ENCODE data around the gene STARD3. TPM values are rescaled to one million over a fixed set of nuclear protein-coding genes. Genes with fewer than 3 reads are reported as not detected.

Gene STARD3
- total RNA-seq, 1 donor from 2014 or later: 76.6 TPM

GRCh38 chr17:39658760-39659159, 21.8 kb downstream of the STARD3 start:
- H3K27ac ChIP-seq: peak overlapping the region; percentile 85
- DNase-seq (no peak), ATAC-seq (no peak)
- no peaks in the 10 kb centered on the region for H3K27me3 ChIP-seq (ENCODE audit: low read depth)
- peaks cover 55% of the 10 kb centered on the region for H3K4me1 ChIP-seq
- peak overlapping the region; percentile 2 for H3K4me3 ChIP-seq
- no peak for TF ChIP-seq CTCF (IDR thresholded peaks at IDR 0.05)
- intact Hi-C loops (cut with DNase I): no loop called here
- H3K9me3 ChIP-seq: no peaks in the 10 kb centered on the region
- peaks cover 84% of the 10 kb centered on the region for H3K36me3 ChIP-seq

- intact Hi-C loops (cut with DNase I): no loop called here
- no peak for TF ChIP-seq CTCF (IDR thresholded peaks at IDR 0.05)
- ATAC-seq: no peak
- peaks cover 56% of the 10 kb centered on the region for H3K4me1 ChIP-seq
- H3K36me3 ChIP-seq: peaks cover 79% of the 10 kb centered on the region
- no peaks in the 10 kb centered on the region for H3K27me3 ChIP-seq (ENCODE audit: low read depth)
- H3K4me3 ChIP-seq: no peak overlapping the region
- H3K9me3 ChIP-seq: no peaks in the 10 kb centered on the region
- DNase-seq: no peak
- H3K27ac ChIP-seq: peak overlapping the region; percentile 85
These were observed 22.5 kb downstream of the STARD3 start for GRCh38 chr17:39659279-39660010.

GRCh38 chr17:39660011-39660360, 23.0 kb downstream of the STARD3 start:
- Histone ChIP-seq H3K27me3 (ENCODE audit: low read depth) (no peaks in the 10 kb centered on the region), H3K4me3 (peak overlapping the region; percentile 18), H3K27ac (peak overlapping the region; percentile 85), H3K36me3 (peaks cover 74% of the 10 kb centered on the region), H3K9me3 (no peaks in the 10 kb centered on the region), H3K4me1 (peaks cover 61% of the 10 kb centered on the region)
- ATAC-seq (no peak), DNase-seq (no peak)
- no peak for TF ChIP-seq CTCF (IDR thresholded peaks at IDR 0.05)
- intact Hi-C loops (cut with DNase I): no loop called here

GRCh38 chr17:39660397-39661385, 23.7 kb downstream of the STARD3 start:
- Histone ChIP-seq H3K4me3 (peak overlapping the region; percentile 27), H3K4me1 (peaks cover 67% of the 10 kb centered on the region), H3K9me3 (no peaks in the 10 kb centered on the region), H3K27me3 (ENCODE audit: low read depth) (peaks cover under 1% of the 10 kb centered on the region), H3K27ac (peak overlapping the region; percentile 85), H3K36me3 (peaks cover 67% of the 10 kb centered on the region)
- TF ChIP-seq CTCF (IDR thresholded peaks at IDR 0.05): no peak
- ATAC-seq (peak; percentile 9 to 24), DNase-seq (no peak)
- intact Hi-C loops (cut with DNase I): no loop called here

- DNase-seq (no peak), ATAC-seq (no peak)
- Histone ChIP-seq H3K27ac (peak overlapping the region; percentile 85), H3K36me3 (peaks cover 60% of the 10 kb centered on the region), H3K4me3 (peak overlapping the region; percentile 27), H3K9me3 (no peaks in the 10 kb centered on the region), H3K4me1 (peaks cover 78% of the 10 kb centered on the region), H3K27me3 (ENCODE audit: low read depth) (peaks cover 12% of the 10 kb centered on the region)
- TF ChIP-seq CTCF (IDR thresholded peaks at IDR 0.05): no peak
- intact Hi-C loops (cut with DNase I): no loop called here
These were observed 25.0 kb downstream of the STARD3 start for GRCh38 chr17:39661744-39662541.

All from lower lobe of right lung (tissue), 2 donors.